Fibroblast of skin of abdomen (primary cell): ENCODE results near the gene EFCAB9. TPM values are rescaled to one million over a fixed set of nuclear protein-coding genes. Genes with fewer than 3 reads are reported as not detected.
A peak's percentile ranks its signal among the peaks of the same experiment; 100 is the strongest.
"Not testable (repeated sequence)": the region's sequence is repeated elsewhere in the genome, so short reads cannot be mapped to it uniquely, and the experiment has no call there.

ENCODE experiments used
- DNase-seq: peaks from one replicate; pipeline ENCODE4 v3.0.0-alpha.2; 2013
- polyA plus RNA-seq, 2 experiments: library from polyadenylated mRNA; unstranded; fragments of 120-200 nt; gene quantifications; one replicate each; pipeline ENCODE4 v1.2.1, GENCODE V29; 2013; ENCODE audit not compliant: insufficient read length in 2 of 2

EFCAB9 gene
- polyA plus RNA-seq (2013, experiment 1 of 2; ENCODE audit: insufficient read length), result not detected
- not detected for polyA plus RNA-seq (2013, experiment 2 of 2; ENCODE audit: insufficient read length)

DNA sequence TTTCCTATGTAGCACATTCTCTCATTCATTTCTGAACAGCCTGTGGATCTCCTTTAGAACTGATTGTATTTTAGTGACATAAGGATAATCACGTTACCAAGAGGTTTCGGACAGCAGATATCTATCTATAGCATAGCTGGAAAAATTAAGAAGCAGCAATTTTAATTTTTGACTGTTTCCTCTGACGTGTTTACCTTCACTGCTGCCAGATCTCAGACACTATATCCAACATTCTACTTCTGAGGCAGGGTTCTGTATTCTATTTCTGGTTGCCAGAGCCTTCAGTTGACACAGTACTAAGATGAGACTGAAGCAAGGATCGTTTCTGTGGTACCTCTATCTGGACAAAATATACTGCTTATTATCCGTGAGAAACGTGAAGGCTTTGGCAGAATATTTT is at the start of gene EFCAB9:
Gene EFCAB9, plus strand, starts transcription at position 301 of the 400 bp plus-strand sequence. Its CDS starts 1 bp downstream, at position 302.
- DNase-seq, result no peak

DNA sequence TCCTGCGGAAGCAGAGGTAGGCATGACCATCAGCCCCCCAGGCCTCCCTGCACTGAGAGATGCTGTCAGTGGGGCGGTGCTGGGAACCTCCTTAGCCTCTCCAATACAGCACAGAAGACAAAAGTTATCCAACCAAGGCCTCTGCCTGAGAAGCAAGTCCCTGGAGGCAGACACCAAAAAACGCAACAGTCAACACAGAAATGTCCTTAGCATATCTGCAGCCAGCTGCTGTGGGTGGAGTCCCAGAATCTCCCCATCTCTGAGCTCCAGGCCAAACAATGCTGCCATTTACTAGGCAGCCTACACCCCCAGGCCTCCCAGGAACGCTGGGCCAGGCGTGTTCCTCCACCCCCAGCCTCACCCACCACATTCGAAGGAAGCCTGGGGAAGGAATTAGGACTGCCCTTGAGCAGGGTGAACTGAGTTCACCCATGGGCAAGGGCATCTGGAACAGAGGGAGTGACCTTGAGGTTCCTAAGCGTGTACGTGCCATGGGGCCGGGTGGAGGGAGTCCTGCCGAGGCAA is 49.6 kb upstream of the EFCAB9 start:
- no peak for DNase-seq

GRCh38 chr5:172144931-172145869 is 48.8 kb upstream of the EFCAB9 start:
- DNase-seq, result no peak

DNA sequence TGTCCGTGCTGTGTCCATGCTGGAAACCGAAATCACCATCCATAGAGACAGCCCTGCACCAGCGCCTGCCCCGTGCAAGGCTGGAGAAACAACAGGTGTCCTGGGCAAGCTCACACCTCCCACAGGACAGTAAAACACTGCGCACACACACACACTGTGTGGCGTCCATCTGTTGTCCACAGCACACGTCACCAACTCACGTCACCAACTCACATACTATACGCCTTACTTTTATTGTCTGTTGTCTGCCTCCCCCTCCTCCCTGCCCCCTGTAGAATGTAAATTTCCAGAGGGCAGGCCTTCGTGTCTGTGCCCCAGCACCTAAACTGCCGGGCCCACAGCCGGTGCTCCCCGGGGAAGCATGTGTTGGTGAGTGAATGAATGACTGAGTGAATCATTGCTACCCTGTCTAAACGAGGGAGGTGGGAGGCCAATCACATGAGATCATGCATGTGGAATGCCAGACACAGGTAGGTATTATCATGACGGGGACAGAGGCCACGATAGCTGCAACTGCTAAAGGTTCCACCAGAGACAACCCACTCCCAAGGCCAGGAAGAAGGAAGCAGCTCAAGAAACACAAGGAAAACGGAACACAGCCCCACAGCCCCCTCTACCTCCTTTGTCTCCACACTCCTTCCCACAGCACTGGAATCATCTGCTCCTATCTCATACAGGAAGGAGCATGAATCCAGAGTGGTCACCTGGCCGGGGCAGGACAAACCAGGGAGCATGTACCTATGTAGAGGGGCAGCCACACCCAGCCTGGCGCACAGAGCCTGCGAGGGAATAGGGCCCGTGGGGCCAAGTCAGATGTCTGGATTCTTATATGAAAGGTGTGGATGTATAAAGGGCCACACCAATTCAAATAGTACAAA is 47.9 kb upstream of the EFCAB9 start:
- no peak for DNase-seq

- no peak for DNase-seq
Observed at GRCh38 chr5:172146748-172147092, 47.3 kb upstream of the EFCAB9 start.

DNA sequence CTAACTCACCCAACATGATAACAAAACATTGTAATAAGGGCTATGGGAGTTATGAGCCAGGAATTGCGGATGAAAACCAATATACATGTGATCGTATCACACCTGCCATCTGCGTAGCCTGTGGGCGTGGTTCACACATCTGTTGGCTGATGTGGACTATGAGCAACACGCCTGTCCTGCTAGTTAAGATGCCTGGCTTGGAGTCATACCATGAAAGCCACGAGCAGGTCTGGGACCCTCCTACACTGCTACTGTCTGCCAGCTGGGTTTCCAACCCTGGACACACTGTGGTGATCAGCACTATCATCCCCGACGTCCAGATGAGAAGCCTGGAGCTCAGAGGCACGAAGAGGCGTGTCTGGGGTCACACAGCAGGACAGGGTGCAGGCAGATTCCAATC is 46.1 kb upstream of the EFCAB9 start:
- DNase-seq, result no peak

- DNase-seq, result no peak
Observed at GRCh38 chr5:172148381-172148780, 45.6 kb upstream of the EFCAB9 start.

- peak; percentile 64 for DNase-seq
Observed at GRCh38 chr5:172149073-172149472, 44.9 kb upstream of the EFCAB9 start.

DNA sequence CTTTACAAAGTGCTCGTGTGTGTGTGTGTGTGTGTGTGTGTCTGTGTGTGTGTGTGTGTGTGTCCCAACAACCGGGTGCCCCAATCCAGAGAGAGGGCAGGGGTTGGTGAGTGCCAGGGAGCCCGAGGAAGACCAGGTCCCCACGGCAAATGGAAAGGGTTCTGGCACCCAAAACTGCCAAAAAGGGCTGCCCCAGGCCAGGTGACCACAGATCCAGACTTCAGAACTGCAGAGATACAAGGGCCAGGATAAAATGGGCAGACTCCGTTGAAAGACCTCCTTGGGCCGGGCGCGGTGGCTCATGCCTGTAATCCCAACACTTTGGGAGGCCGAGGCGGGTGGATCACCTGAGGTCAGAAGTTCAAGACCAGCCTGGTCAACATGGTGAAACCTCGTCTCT is 44.5 kb upstream of the EFCAB9 start:
- not testable (repeated sequence) for DNase-seq

DNA sequence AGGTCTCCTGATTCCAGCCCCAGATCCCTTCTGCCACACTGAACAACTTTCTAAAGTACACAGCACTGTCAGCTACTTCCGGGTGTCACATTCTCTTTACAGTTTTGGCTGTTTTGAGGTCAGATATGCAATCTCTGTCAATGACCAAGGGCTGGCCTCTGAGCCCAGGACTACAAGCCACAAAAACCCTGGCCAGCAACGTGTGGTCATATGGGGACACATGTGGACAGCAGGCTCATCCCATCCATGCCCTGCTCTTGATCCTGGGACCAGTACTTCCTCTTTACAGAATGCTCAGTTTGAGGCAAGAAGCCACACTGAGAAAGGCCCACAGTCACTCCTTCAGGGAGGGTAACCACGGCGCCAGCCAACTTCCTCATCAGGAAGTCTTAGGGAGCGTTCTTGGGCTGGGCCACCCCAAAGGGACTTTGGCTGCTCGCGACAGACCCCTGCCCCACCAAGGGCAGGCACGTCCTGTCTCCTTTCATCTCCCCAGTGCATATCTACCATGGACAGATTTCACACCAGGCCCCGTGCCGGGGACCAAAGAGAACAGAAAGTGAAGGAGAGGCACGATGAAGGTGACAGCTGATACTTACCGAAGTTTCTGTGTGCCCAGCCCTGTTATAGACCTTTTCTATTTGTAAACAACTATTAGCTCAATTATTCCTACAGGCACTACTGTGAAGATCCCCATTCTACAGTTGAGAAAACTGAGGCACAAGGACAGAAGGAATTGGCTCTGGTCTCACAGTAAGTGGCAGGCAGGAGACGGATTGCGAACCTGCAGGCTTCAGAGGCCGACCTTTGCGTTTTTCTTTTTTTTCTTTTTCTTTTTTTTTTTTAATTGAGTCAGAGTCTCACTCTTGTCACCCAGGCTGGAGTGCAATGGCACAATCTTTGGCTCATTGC is 43.2 kb upstream of the EFCAB9 start:
- no peak for DNase-seq

DNA sequence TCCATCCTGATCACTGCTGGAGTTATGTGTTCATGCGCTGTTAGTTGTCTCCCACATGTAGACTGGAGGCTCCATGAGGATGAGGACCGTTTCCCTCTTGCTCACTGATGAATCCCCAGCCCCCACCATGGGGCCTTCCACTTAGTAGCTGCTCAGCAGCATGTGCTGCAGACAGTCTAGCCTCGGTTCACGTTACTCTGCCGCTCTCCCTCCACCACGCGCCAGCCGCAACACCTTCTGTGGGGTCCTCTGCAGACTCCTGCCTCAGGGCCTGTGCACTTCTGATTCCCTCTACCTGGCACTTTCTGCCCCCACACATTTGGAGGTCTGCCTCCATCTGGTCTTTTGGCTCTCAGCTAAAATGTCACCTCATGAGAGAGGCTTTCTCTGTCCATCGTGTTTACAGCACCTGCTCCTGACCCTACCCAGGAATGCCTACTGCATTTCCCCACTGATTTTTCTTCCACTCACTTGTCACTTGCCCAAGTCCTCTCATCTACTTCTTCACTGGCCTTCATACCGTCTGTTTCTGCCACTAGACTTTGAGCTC is 42.2 kb upstream of the EFCAB9 start:
- no peak for DNase-seq

- DNase-seq, result no peak
Observed at GRCh38 chr5:172153695-172154094, 40.3 kb upstream of the EFCAB9 start.

GRCh38 chr5:172155101-172155500 is 38.9 kb upstream of the EFCAB9 start:
- DNase-seq, result not testable (repeated sequence)

DNA sequence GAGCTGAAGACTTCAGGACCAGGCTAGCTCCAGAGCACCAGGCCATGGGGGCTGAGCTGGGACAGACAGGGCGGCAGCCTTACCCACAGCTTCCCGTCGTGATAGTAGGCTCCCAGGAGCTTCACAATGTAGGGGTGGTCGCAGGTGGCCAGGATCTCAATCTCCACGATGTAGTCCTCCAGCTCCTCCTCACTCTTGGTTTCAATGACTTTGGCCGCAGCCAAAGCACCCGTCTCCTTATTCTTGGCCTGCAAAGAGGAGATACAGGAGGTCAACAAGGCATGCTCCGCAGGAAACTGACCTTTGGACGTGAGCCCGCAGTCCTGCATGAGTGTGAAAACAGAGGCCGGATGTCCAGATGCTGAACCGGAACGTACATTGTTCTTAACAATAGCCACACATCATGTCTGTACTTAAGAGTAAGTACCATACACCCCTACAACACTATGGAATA is 37.4 kb upstream of the EFCAB9 start:
- no peak for DNase-seq

DNA sequence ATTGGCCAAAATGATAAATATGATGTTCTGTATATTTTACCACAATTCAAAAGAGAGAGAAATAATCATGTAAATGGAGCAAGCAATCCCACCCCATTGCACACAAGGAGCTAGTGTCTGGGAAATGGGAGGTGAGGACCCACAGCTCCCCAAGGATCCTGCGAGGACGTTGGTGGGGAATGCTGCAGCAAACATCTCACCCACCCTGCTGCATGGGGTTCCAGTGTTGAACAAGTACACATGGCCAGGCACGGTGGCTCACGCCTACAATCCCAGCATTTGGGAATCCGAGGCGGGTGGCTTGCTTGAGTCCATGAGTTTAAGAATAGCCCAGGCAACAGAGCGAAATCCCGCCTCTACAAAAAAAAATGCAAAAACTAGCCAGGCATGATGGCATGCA is 35.0 kb upstream of the EFCAB9 start:
- no peak for DNase-seq

DNA sequence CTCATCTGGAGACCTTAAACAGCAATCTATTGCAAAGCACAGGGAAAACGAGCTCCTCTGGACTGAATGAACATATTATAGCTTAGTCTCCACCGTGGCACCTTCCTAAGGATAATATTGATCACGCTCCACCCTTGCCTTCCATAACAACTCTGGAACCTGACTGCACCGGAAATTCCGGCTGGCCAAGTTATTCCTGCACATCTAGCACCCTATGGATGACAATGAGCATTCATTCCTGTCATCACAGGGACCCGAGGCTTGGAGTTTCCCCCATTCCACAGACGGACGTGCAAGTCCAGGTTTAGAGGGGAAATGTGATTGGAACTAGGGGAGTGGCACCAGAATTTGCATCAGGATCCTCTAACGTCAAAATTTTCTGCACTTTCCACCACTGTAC is 33.5 kb upstream of the EFCAB9 start:
- DNase-seq, result no peak

DNA sequence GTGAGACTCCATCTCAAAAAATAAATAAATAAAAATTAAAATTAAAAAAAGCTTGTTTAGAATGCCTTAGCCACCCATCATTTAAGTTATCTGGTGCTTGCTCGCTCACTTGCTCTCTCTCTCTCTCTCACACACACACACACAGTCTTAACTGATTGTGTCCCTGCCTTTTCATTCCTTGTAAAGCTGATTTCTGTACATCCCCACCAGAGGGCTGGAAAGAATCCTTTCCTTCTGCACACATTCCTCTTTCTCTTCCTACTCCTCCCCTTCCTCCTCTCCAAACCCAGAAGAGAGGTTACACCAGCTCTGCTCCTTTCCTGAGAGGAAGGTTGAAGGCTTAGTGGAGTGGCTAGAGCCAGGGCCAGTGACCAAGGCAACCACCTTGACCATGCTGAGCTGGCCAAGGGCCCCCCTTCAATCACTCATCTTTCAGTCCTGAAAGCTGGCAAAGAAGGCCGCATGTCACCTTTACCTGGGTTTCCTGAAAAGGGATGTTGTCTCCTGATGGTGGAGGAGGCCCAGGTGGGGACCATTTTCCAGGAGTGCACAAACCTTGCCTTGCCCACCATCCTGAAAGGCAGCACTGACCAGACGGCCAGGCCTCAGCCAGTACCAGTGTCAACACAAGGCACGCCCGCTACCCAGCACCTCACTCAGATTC is 31.5 kb upstream of the EFCAB9 start:
- peak; percentile 39 for DNase-seq

- DNase-seq, result no peak
Observed at GRCh38 chr5:172162987-172163343, 31.0 kb upstream of the EFCAB9 start.

GRCh38 chr5:172163346-172163745 is 30.6 kb upstream of the EFCAB9 start:
- DNase-seq, result no peak

DNA sequence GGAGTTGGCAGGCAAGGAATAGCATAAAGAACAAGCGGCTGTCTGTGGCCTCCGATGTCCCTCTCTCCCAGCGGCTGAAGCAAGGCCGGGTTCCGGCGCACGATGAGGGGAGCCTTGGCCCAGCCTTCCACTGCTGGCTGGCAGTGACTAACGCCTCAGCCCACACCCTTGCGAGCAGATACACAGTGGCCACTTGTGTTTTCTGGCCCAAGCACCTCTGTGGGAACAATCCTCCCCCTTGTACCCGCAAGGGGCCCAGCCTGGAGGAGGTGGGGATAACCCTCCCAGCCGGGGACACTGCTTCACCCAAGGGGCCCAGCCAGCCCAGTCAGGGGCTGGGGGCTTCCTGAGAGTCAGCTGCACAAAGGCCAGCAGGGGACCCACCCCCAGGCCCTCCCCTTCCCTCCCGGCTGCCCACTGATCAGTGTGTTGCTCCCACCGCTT is 29.2 kb upstream of the EFCAB9 start:
- no peak for DNase-seq

- DNase-seq, result no peak
Observed at GRCh38 chr5:172165465-172165864, 28.5 kb upstream of the EFCAB9 start.
